GM18867 (cell line): ENCODE measurements around the gene GIGYF1.
"Not testable (repeated sequence)": the region's sequence is repeated elsewhere in the genome, so short reads cannot be mapped to it uniquely, and the experiment has no call there.

Source experiments
- ATAC-seq: cut with Tn5 transposase; IDR thresholded peaks from one replicate; pipeline ENCODE4 v1.9.1; 2021; ENCODE audit warnings: mild to moderate bottlenecking, moderate library complexity; ENCODE audit not compliant: unreplicated experiment

GIGYF1 gene

GRCh38 chr7:100711369-100711768 lies 17.3 kb upstream of the GIGYF1 start:
- no peak for ATAC-seq

GRCh38 chr7:100710452-100710851 lies 16.4 kb upstream of the GIGYF1 start:
- no peak for ATAC-seq

- ATAC-seq = no peak
Measured at GRCh38 chr7:100708395-100708794, 14.3 kb upstream of the GIGYF1 start.

- no peak for ATAC-seq
Measured at GRCh38 chr7:100706672-100707311, 12.7 kb upstream of the GIGYF1 start.

GRCh38 chr7:100705753-100706671 lies 12.0 kb upstream of the GIGYF1 start, which contains the start of gene POP7:
TSS of gene POP7 (plus strand) at chr7:100706121. CDS start at chr7:100706831, 710 bp downstream.
- ATAC-seq = peak; percentile 90

GRCh38 chr7:100705320-100705752 lies 11.3 kb upstream of the GIGYF1 start:
- peak; percentile 63 for ATAC-seq

GRCh38 chr7:100701089-100701488 lies 7.0 kb upstream of the GIGYF1 start:
- ATAC-seq = not testable (repeated sequence)

GRCh38 chr7:100699018-100699417 lies 5.0 kb upstream of the GIGYF1 start:
- ATAC-seq = no peak

- ATAC-seq = no peak
Measured at GRCh38 chr7:100696123-100696521, 2.1 kb upstream of the GIGYF1 start.

- peak; percentile 19 for ATAC-seq
Measured at GRCh38 chr7:100693312-100694097, 545 bp downstream of the GIGYF1 start.

GRCh38 chr7:100692578-100692961 lies 1.5 kb downstream of the GIGYF1 start:
- ATAC-seq = no peak

GRCh38 chr7:100691676-100692577 lies 2.1 kb downstream of the GIGYF1 start:
- peak; percentile 33 for ATAC-seq

GRCh38 chr7:100689230-100690135 lies 4.6 kb downstream of the GIGYF1 start:
- no peak for ATAC-seq

GRCh38 chr7:100688326-100688860 lies 5.7 kb downstream of the GIGYF1 start:
- ATAC-seq = no peak

GRCh38 chr7:100687751-100688300 lies 6.2 kb downstream of the GIGYF1 start:
- ATAC-seq = no peak

- no peak for ATAC-seq
Measured at GRCh38 chr7:100687261-100687660, 6.8 kb downstream of the GIGYF1 start.

GRCh38 chr7:100686822-100687211 lies 7.2 kb downstream of the GIGYF1 start:
- no peak for ATAC-seq

- no peak for ATAC-seq
Measured at GRCh38 chr7:100686201-100686821, 7.7 kb downstream of the GIGYF1 start.
